ENCODE results near the gene KRTAP20-2.

The KRTAP20-2 gene

GRCh38 chr21:30634906-30635305, at the start of gene KRTAP20-2:
TSS of gene KRTAP20-2 (plus strand) at chr21:30635206. CDS start at chr21:30635264, 58 bp downstream.
- DNase-seq = no peak

- no peak for DNase-seq
These were observed 44.7 kb upstream of the KRTAP20-2 start, which contains the start of gene KRTAP22-2 for GRCh38 chr21:30590297-30590696. TSS of gene KRTAP22-2 (minus strand) at chr21:30590397.

GRCh38 chr21:30592140-30592539, 42.9 kb upstream of the KRTAP20-2 start, which contains the start of gene KRTAP6-3:
TSS of gene KRTAP6-3 (plus strand) at chr21:30592440. CDS start at chr21:30592446, 6 bp downstream.
- DNase-seq = no peak

GRCh38 chr21:30598802-30599201, 36.2 kb upstream of the KRTAP20-2 start, which contains the start of gene KRTAP6-2:
TSS of gene KRTAP6-2 (minus strand) at chr21:30598902. CDS start at chr21:30598874, 28 bp downstream.
- no peak for DNase-seq

- no peak for DNase-seq
These were observed 34.2 kb upstream of the KRTAP20-2 start, which contains the start of gene KRTAP22-1 for GRCh38 chr21:30600787-30601186. TSS of gene KRTAP22-1 (plus strand) at chr21:30601087.

- DNase-seq = no peak
These were observed 29.0 kb upstream of the KRTAP20-2 start for GRCh38 chr21:30605968-30606367.

- no peak for DNase-seq
These were observed 22.9 kb upstream of the KRTAP20-2 start for GRCh38 chr21:30612132-30612531.

- DNase-seq = no peak
These were observed 21.2 kb upstream of the KRTAP20-2 start, which contains the start of gene KRTAP6-1 for GRCh38 chr21:30613836-30614235. TSS of gene KRTAP6-1 (minus strand) at chr21:30613930. CDS start at chr21:30613904, 26 bp downstream.

GRCh38 chr21:30615199-30615598, 19.8 kb upstream of the KRTAP20-2 start:
- DNase-seq = no peak

- DNase-seq = no peak
These were observed 18.9 kb upstream of the KRTAP20-2 start, which contains the start of gene KRTAP20-1 for GRCh38 chr21:30616125-30616524. TSS of gene KRTAP20-1 (plus strand) at chr21:30616425. CDS start at chr21:30616455, 30 bp downstream.

- no peak for DNase-seq
These were observed 14.9 kb upstream of the KRTAP20-2 start for GRCh38 chr21:30620080-30620479.

GRCh38 chr21:30620522-30620921, 14.5 kb upstream of the KRTAP20-2 start, which contains the start of gene KRTAP20-4:
TSS of gene KRTAP20-4 (plus strand) at chr21:30620627.
- no peak for DNase-seq

- no peak for DNase-seq
These were observed 11.6 kb upstream of the KRTAP20-2 start for GRCh38 chr21:30623362-30623761.

- no peak for DNase-seq
These were observed 9.4 kb upstream of the KRTAP20-2 start for GRCh38 chr21:30625449-30626165.

GRCh38 chr21:30628109-30628508, 6.9 kb upstream of the KRTAP20-2 start:
- DNase-seq = no peak

- DNase-seq = no peak
These were observed 5.8 kb upstream of the KRTAP20-2 start for GRCh38 chr21:30629200-30629599.

GRCh38 chr21:30638686-30639085, 3.7 kb downstream of the KRTAP20-2 start:
- DNase-seq = no peak

GRCh38 chr21:30642564-30642963, 7.6 kb downstream of the KRTAP20-2 start, which contains the start of gene KRTAP20-3:
TSS of gene KRTAP20-3 (plus strand) at chr21:30642864.
- no peak for DNase-seq

GRCh38 chr21:30646904-30647414, 12.0 kb downstream of the KRTAP20-2 start:
- no peak for DNase-seq

- no peak for DNase-seq
These were observed 17.9 kb downstream of the KRTAP20-2 start for GRCh38 chr21:30652891-30653290.

- DNase-seq = no peak
These were observed 33.8 kb downstream of the KRTAP20-2 start for GRCh38 chr21:30668776-30669175.

- no peak for DNase-seq
These were observed 38.1 kb downstream of the KRTAP20-2 start for GRCh38 chr21:30672985-30673650.

GRCh38 chr21:30674312-30674711, 39.3 kb downstream of the KRTAP20-2 start:
- DNase-seq = no peak

Measured in NCI-H446 treated with DMSO at 0.1 percent for 48 hours (cell line).